Measurements from ENCODE around the gene CNIH1. TPM values are rescaled to one million over a fixed set of nuclear protein-coding genes. Genes with fewer than 3 reads are reported as not detected.

CNIH1 gene
- total RNA-seq (2022; extraction: Qiagen RNA extraction): 241 to 328 TPM (median 247 TPM) in 5 replicates

GRCh38 chr14:54440873-54441868, at the start of gene CNIH1:
CNIH1 (minus strand) TSS chr14:54441374; CDS start chr14:54441327, 47 bp downstream.

GRCh38 chr14:54488646-54489317, 47.6 kb upstream of the CNIH1 start, which contains the start of gene GMFB:
GMFB (minus strand) TSS chr14:54488980; CDS start chr14:54488927, 53 bp downstream.

DNA sequence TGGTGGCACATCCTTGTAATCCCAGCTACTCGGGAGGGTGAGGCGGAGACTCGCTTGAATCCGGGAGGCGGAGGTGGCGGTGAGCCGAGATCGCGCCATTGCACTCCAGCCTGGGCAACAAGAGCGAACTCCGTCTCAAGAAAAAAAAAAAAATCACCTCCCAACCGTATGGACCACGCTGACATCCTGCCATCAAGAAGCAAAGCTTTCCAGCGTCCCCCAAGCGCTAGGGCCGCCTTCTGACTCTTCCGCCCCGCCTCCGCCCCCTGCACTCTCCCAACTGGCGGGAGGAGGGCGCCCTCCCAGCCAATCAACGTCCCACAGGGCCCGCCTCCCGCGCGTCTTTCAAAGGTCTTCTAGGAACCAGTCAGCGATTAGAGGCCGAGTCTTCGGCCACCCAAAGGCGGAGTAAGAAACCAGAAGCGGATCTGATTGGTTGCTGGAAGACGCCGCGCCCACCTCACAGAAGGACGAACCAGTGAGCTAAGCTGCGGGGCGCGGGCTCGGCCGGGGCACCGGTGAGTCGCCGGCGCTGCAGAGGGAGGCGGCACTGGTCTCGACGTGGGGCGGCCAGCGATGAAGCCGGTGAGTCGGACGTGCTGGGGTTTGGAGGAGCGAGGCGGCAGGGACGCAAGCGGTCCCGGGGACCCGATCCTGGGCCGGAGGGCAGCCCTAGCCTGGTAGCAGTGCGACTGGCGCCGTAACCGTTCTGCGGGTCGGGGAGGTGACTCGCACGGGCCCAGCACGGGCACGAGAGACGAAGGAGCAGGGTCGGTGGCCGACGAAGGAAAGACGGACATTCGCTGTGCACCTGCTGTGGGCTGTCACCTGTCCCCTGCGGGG, 44.5 kb downstream of the CNIH1 start, which contains the start of gene CDKN3:
Gene CDKN3 (plus strand): TSS at position 515 of the 843 bp plus-strand sequence. CDS start 62 bp downstream, at position 577.

Other genes with a start within 250 kb of the CNIH1 start
- 67.7 to 78.3 TPM (median 76.7 TPM) in 5 replicates for gene CDKN3, start 44.4 kb downstream of the CNIH1 start, total RNA-seq (2022; extraction: Qiagen RNA extraction)
- gene GMFB, start 47.6 kb upstream of the CNIH1 start, total RNA-seq (2022; extraction: Qiagen RNA extraction): 33.4 to 93.4 TPM (median 42.3 TPM) in 5 replicates
- 18.4 to 21.4 TPM (median 19.0 TPM) in 5 replicates for gene CGRRF1, start 68.5 kb upstream of the CNIH1 start, total RNA-seq (2022; extraction: Qiagen RNA extraction)
- 11.8 to 13.3 TPM (median 12.7 TPM) in 5 replicates for gene SAMD4A, start 125.8 kb upstream of the CNIH1 start, total RNA-seq (2022; extraction: Qiagen RNA extraction)